Measurements from ENCODE around the gene SEMA7A. TPM values are rescaled to one million over a fixed set of nuclear protein-coding genes. Genes with fewer than 3 reads are reported as not detected.
A peak's percentile ranks its signal among the peaks of the same experiment; 100 is the strongest.

The SEMA7A gene
- total and polyA plus RNA-seq, 9 of the 15 experiments (the other 6 are each of a cell fraction or from before 2014, with no cell fraction given), result 0.04 to 8.2 (median 5.4) TPM; not detected in 1

DNA sequence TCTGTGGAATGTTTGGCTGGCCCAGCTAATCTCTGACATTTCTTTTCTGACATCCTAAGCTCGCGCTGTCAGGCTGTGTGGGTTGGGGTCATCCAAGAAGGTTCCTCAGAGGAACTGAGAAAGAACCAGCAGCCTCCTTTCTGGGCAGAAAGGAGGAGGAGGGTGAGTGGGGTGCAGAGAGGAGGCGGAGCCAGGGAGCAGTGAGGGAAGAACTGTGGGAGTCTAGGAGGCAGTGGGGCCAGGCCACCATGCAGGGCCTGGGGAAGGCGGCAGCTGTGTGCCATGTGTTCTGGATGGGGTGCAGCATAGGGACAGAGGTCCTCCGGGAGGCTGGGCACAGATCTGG lies 5.3 kb downstream of the SEMA7A start:
- no peak overlapping the region; the same call in 1 of the 2 replicates for H3K4me2 ChIP-seq (ENCODE audit: insufficient read depth, low read length)
- no peak overlapping the region for H2AFZ ChIP-seq (ENCODE audit: low read depth, low read length)
- H3K4me3 ChIP-seq, result no peak overlapping the region
- H3K4me1 ChIP-seq (replicated peaks in 1 of 2; ENCODE audit: control insufficient read depth in 2 of 2, insufficient read depth in 2 of 2, low read length in 2 of 2), result peaks cover 73 to 83% of the 10 kb centered on the region in 2 experiments
- H3K79me2 ChIP-seq (ENCODE audit: control insufficient read depth, insufficient read depth, low read length), result peaks cover 98% of the 10 kb centered on the region
- in situ Hi-C loops (cut with MboI), result no loop called here
- WGBS (ENCODE audit: insufficient coverage, low coverage, missing lambda C conversion rate), result 93% methylated on average over 3 of the region's 5 CpGs
- DNase-seq (ENCODE audit: extremely low read depth in 1 of 4, low spot score in 3 of 4) (peak in 1 of 4 experiments; percentile 33), ATAC-seq (no peak), FAIRE-seq (no peak)
- H3K9ac ChIP-seq (ENCODE audit: insufficient read depth in 1 of 2, low read depth in 2 of 2, low read length in 2 of 2), result peak overlapping the region; percentile 16 to 86; a peak in 2 of 4 replicates
- peaks cover 43% of the 10 kb centered on the region for H4K20me1 ChIP-seq (replicated peaks; ENCODE audit: control insufficient read depth, insufficient read depth, low read length)
- no peaks in the 10 kb centered on the region for H3K9me1 ChIP-seq (ENCODE audit: control insufficient read depth, insufficient read depth, low read length)
- TF ChIP-seq, protein P1, sequence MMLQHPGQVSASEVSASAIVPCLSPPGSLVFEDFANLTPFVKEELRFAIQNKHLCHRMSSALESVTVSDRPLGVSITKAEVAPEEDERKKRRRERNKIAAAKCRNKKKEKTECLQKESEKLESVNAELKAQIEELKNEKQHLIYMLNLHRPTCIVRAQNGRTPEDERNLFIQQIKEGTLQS (IDR thresholded peaks at IDR 0.05), result no peak
- TF ChIP-seq, protein P1 (CRISPR knock-in tag; conservative IDR thresholded peaks at IDR 0.05), result no peak
- TF ChIP-seq ZNF263 (CRISPR knock-in tag; IDR thresholded peaks at IDR 0.05; ENCODE audit: borderline replicate concordance) (0 out of 2 replicates have a peak, but pooled peaks have one; percentile 4), SMAD3 (CRISPR knock-in tag; conservative IDR thresholded peaks at IDR 0.05) (no peak), POU5F1 (IDR thresholded peaks at IDR 0.05; ENCODE audit: borderline replicate concordance, low read depth, low read length, partially characterized antibody) (no peak), SETDB1 (IDR thresholded peaks at IDR 0.05; ENCODE audit: low read length) (no peak)
- TF ChIP-seq, protein P2, sequence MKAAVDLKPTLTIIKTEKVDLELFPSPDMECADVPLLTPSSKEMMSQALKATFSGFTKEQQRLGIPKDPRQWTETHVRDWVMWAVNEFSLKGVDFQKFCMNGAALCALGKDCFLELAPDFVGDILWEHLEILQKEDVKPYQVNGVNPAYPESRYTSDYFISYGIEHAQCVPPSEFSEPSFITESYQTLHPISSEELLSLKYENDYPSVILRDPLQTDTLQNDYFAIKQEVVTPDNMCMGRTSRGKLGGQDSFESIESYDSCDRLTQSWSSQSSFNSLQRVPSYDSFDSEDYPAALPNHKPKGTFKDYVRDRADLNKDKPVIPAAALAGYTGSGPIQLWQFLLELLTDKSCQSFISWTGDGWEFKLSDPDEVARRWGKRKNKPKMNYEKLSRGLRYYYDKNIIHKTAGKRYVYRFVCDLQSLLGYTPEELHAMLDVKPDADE (conservative IDR thresholded peaks at IDR 0.05; ENCODE audit: control insufficient read depth, low read depth, low read length), result no peak
- intact Hi-C loops (cut with micrococcal nuclease), result no loop called here
- peaks cover 46% of the 10 kb centered on the region for H3K36me3 ChIP-seq (ENCODE audit: control insufficient read depth, insufficient read depth, low read length)
- POLR2A ChIA-PET, result interaction anchor here (0.6 to 1.3 kb wide), 5 partner anchors 14 to 1181 kb away, joined by 3 to 6 read pairs (median 3); no protein-coding TSS in a partner anchor
- no peaks in the 10 kb centered on the region for H3K27me3 ChIP-seq (ENCODE audit: control insufficient read depth in 2 of 2, insufficient read depth in 2 of 2, low read length in 2 of 2)
- BruUV-seq (replicated peaks), result no TSS peak
- no peak overlapping the region for H3K27ac ChIP-seq (ENCODE audit: extremely low read depth, low read depth, low read length)
- CTCF ChIA-PET (ENCODE audit: low intra/inter-chr PET ratio), result no interaction called here
- no peaks in the 10 kb centered on the region for H3K9me3 ChIP-seq (replicated peaks; ENCODE audit: control insufficient read depth, insufficient read depth, low read depth, low read length)

Data from K562 (cell line).